CD14-positive monocyte (primary cell): ENCODE data around the gene GRID2IP. TPM values are rescaled to one million over a fixed set of nuclear protein-coding genes. Genes with fewer than 3 reads are reported as not detected.
A peak's percentile ranks its signal among the peaks of the same experiment; 100 is the strongest.

Source experiments
- DNase-seq, 3 donors: peaks; one replicate each; pipeline ENCODE4 v3.0.0-alpha.2; 2011 to 2022
- H2AFZ ChIP-seq: 2 replicates; pipeline ENCODE4 v1.6.0; 2012; ENCODE audit warnings: mild to moderate bottlenecking, low read depth, low read length, inconsistent platforms; ENCODE audit not compliant: insufficient read depth, poor library complexity, severe bottlenecking
- H3K27ac ChIP-seq, 2 donors: 1 replicate in 1 of 2; 2 replicates in 1 of 2; pipeline ENCODE4 v1.5.1; 2012 to 2013; ENCODE audit warnings: low read length in 2 of 2, control low read depth in 1 of 2, inconsistent platforms in 1 of 2, low read depth in 1 of 2, mild to moderate bottlenecking in 1 of 2
- H3K27me3 ChIP-seq, 2 donors: one replicate each; pipeline versions ENCODE4 v1.6.0 to v1.6.1; 2011 to 2013; ENCODE audit warnings: low read length in 2 of 2; ENCODE audit not compliant: control insufficient read depth in 2 of 2, insufficient read depth in 2 of 2
- H3K36me3 ChIP-seq, 2 donors: replicated peaks in 1 of 2; 1 replicate in 1 of 2; 2 replicates in 1 of 2; pipeline versions ENCODE4 v1.5.1 to v1.6.1; 2012 to 2013; ENCODE audit warnings: low read length in 2 of 2, control low read depth in 1 of 2, inconsistent platforms in 1 of 2, mild to moderate bottlenecking in 1 of 2; ENCODE audit not compliant: insufficient read depth in 2 of 2, control insufficient read depth in 1 of 2
- H3K4me1 ChIP-seq, 2 donors: 1 replicate in 1 of 2; 2 replicates in 1 of 2; pipeline versions ENCODE4 v1.5.1 to v1.6.1; 2012 to 2013; ENCODE audit warnings: low read length in 2 of 2, control low read depth in 1 of 2, inconsistent platforms in 1 of 2, mild to moderate bottlenecking in 1 of 2, moderate library complexity in 1 of 2; ENCODE audit not compliant: insufficient read depth in 2 of 2, control insufficient read depth in 1 of 2
- H3K4me2 ChIP-seq: replicated peaks from 2 replicates; pipeline ENCODE3; 2012; ENCODE audit warnings: low read length, moderate library complexity, mild to moderate bottlenecking; ENCODE audit not compliant: poor library complexity, severe bottlenecking; ENCODE audit errors: extremely low read depth
- H3K4me3 ChIP-seq, 3 experiments: fragments of 200-600 bp in 1 of 3; sonication (generic) in 1 of 3; replicated peaks in 1 of 3; 1 replicate in 2 of 3; 2 replicates in 1 of 3; pipeline ENCODE4 v1.5.1; 2011 to 2013; ENCODE audit warnings: low read length in 3 of 3, mild to moderate bottlenecking in 3 of 3, control low read depth in 2 of 3, low read depth in 2 of 3, inconsistent platforms in 1 of 3, moderate library complexity in 1 of 3
- H3K79me2 ChIP-seq: 2 replicates; pipeline ENCODE4 v1.6.0; 2012; ENCODE audit warnings: mild to moderate bottlenecking, control low read depth, inconsistent platforms, low read length, moderate library complexity; ENCODE audit not compliant: insufficient read depth
- H3K9ac ChIP-seq: 2 replicates; pipeline ENCODE4 v1.6.0; 2017; ENCODE audit warnings: low read length, mild to moderate bottlenecking; ENCODE audit not compliant: insufficient read depth, poor library complexity, severe bottlenecking
- H3K9me3 ChIP-seq, 2 donors: replicated peaks in 1 of 2; 1 replicate in 1 of 2; 2 replicates in 1 of 2; pipeline versions ENCODE4 v1.5.1 to v1.6.1; 2012 to 2013; ENCODE audit warnings: low read length in 2 of 2, control low read depth in 1 of 2; ENCODE audit not compliant: control insufficient read depth in 1 of 2, insufficient read depth in 1 of 2
- H4K20me1 ChIP-seq: 2 replicates; pipeline ENCODE4 v1.6.0; 2012; ENCODE audit warnings: mild to moderate bottlenecking, low read length, control low read depth, moderate library complexity; ENCODE audit not compliant: insufficient read depth
- H3K27ac Mint-ChIP-seq, 7 donors: one replicate each; pipeline ENCODE4 v1.8.0; 2020; ENCODE audit warnings: mild to moderate bottlenecking in 7 of 7, mixed read lengths in 7 of 7, moderate library complexity in 6 of 7, inconsistent platforms in 2 of 7
- H3K27me3 Mint-ChIP-seq, 3 donors: one replicate each; pipeline ENCODE4 v1.8.0; 2021 to 2022; ENCODE audit warnings: low read depth in 3 of 3, mild to moderate bottlenecking in 3 of 3, mixed read lengths in 3 of 3, moderate library complexity in 3 of 3, inconsistent platforms in 1 of 3
- H3K36me3 Mint-ChIP-seq, 2 donors: one replicate each; pipeline ENCODE4 v1.8.0; 2020; ENCODE audit warnings: mixed read lengths in 2 of 2, inconsistent platforms in 1 of 2, mild to moderate bottlenecking in 1 of 2
- H3K4me1 Mint-ChIP-seq: one replicate; pipeline ENCODE4 v1.8.0; 2020; ENCODE audit warnings: mild to moderate bottlenecking, mixed read lengths
- H3K4me3 Mint-ChIP-seq, 2 donors: one replicate each; pipeline ENCODE4 v1.8.0; 2020; ENCODE audit warnings: mild to moderate bottlenecking in 2 of 2, mixed read lengths in 2 of 2, moderate library complexity in 1 of 2
- H3K9me3 Mint-ChIP-seq, 7 donors: one replicate each; pipeline ENCODE4 v1.8.0; 2020 to 2022; ENCODE audit warnings: mixed read lengths in 7 of 7, mild to moderate bottlenecking in 6 of 7, moderate library complexity in 6 of 7, inconsistent platforms in 2 of 7
- CTCF ChIP-seq: fragments of 200-600 bp; IDR thresholded peaks from one replicate; pipeline ENCODE4 v1.8.0; 2022; ENCODE audit warnings: antibody characterized with exemption, mild to moderate bottlenecking
- WGBS: methylation state at CpG from one replicate; pipeline ENCODE4 v1.1.5; 2013; ENCODE audit warnings: missing lambda C conversion rate; ENCODE audit not compliant: insufficient coverage; 5-methylcytosine and 5-hydroxymethylcytosine counted together
- intact Hi-C, 2 donors: fragments of 100-400 bp; cut with micrococcal nuclease; formaldehyde crosslinking; loops; one replicate each; pipeline versions ENCODE4 v1.15.0 to v1.15.1; 2023
- polyA plus RNA-seq, 3 donors: library from polyadenylated mRNA; depleted of rRNA in 1 of 3; unstranded in 2 of 3; stranded (reverse) in 1 of 3; fragments of 300-500 nt in 2 of 3; fragments of >200 nt in 1 of 3; fragmentation: Illumina TruSeq in 2 of 3; gene quantifications; 1 replicate in 2 of 3; 2 replicates in 1 of 3; pipeline ENCODE4 v1.2.3, GENCODE V29; 2012 to 2021

The GRID2IP gene
- polyA plus RNA-seq, 3 donors, result not detected

- H2AFZ ChIP-seq, result no peak overlapping the region
- no peak overlapping the region for H3K27ac ChIP-seq
- 100% methylated on average over 1 of the region's 8 CpGs for WGBS
Observed at GRCh38 chr7:6479067-6479466, 72.2 kb downstream of the GRID2IP start.

GRCh38 chr7:6478186-6478585 lies 73.1 kb downstream of the GRID2IP start:
- H3K36me3 Mint-ChIP-seq, result peaks cover 35 to 50% of the 10 kb centered on the region in 2 donors
- Histone ChIP-seq H3K9ac (no peak overlapping the region), H3K79me2 (peaks cover 100% of the 10 kb centered on the region), H3K27ac (no peak overlapping the region), H3K4me2 (no peak overlapping the region), H3K4me3 (no peak overlapping the region), H3K9me3 (no peaks in the 10 kb centered on the region), H2AFZ (no peak overlapping the region), H3K27me3 (no peaks in the 10 kb centered on the region), H3K4me1 (peaks cover 10 to 14% of the 10 kb centered on the region in 2 donors), H4K20me1 (peaks cover 98% of the 10 kb centered on the region), H3K36me3 (peaks cover 26 to 69% of the 10 kb centered on the region in 2 donors)
- H3K9me3 Mint-ChIP-seq, result no peaks in the 10 kb centered on the region
- peaks cover 56% of the 10 kb centered on the region for H3K4me1 Mint-ChIP-seq
- no peaks in the 10 kb centered on the region for H3K27me3 Mint-ChIP-seq
- intact Hi-C loops, result no loop called here
- H3K27ac Mint-ChIP-seq, result peak overlapping the region in 3 of 7 donors; percentile 57 to 78 (median 69)
- no peak overlapping the region for H3K4me3 Mint-ChIP-seq
- no peak for TF ChIP-seq CTCF
- WGBS, result 98% methylated on average over 6 of the region's 7 CpGs
- no peak for DNase-seq

More at GRCh38 chr7:6479067-6479466, 72.2 kb downstream of the GRID2IP start:
- Histone ChIP-seq H3K4me2 (no peak overlapping the region), H3K9ac (no peak overlapping the region), H3K27me3 (no peaks in the 10 kb centered on the region), H4K20me1 (peaks cover 91% of the 10 kb centered on the region), H3K9me3 (no peaks in the 10 kb centered on the region), H3K4me1 (peaks cover 10 to 14% of the 10 kb centered on the region in 2 donors), H3K36me3 (peaks cover 19 to 60% of the 10 kb centered on the region in 2 donors), H3K4me3 (no peak overlapping the region), H3K79me2 (peaks cover 98% of the 10 kb centered on the region)
- Mint-ChIP-seq H3K4me1 (peaks cover 56% of the 10 kb centered on the region), H3K27ac (peak overlapping the region in 5 of 7 donors; percentile 22 to 78 (median 63)), H3K27me3 (no peaks in the 10 kb centered on the region), H3K4me3 (no peak overlapping the region), H3K36me3 (peaks cover 28 to 44% of the 10 kb centered on the region in 2 donors), H3K9me3 (no peaks in the 10 kb centered on the region)
- intact Hi-C loops, result no loop called here
- no peak for DNase-seq
- no peak for TF ChIP-seq CTCF
